B cell (primary cell): ENCODE data around the gene CALCOCO1. TPM values are rescaled to one million over a fixed set of nuclear protein-coding genes. Genes with fewer than 3 reads are reported as not detected.

Experiments used
- ATAC-seq: fragments of 200-7000 bp; cut with Tn5 transposase; one replicate; pipeline ENCODE4 v1.10.0; 2021; ENCODE audit warnings: low read depth, mild to moderate bottlenecking, moderate number of reproducible peaks, moderate library complexity
- CTCF ChIA-PET: fragments of 350-600 bp; sonication (Branson Sonifier 250); formaldehyde crosslinking; loops from one replicate; lab custom pipeline; 2021; ENCODE audit warnings: antibody characterized with exemption, inconsistent platforms; lab: Charles Lee
- POLR2A ChIA-PET: fragments of 350-600 bp; sonication (Branson Sonifier 250); formaldehyde crosslinking; loops from one replicate; lab custom pipeline; 2021; ENCODE audit warnings: antibody characterized with exemption; lab: Charles Lee
- DNase-seq: peaks from one replicate; pipeline ENCODE4 v3.0.0; 2013
- H2AFZ ChIP-seq: 2 replicates; pipeline ENCODE4 v1.6.1; 2012; ENCODE audit warnings: mild to moderate bottlenecking, low read depth, low read length; ENCODE audit not compliant: insufficient read depth, poor library complexity, severe bottlenecking
- H3K27ac ChIP-seq, 2 donors: 1 replicate in 1 of 2; 2 replicates in 1 of 2; pipeline ENCODE4 v1.5.1; 2012 to 2013; ENCODE audit warnings: low read length in 2 of 2, mild to moderate bottlenecking in 2 of 2, moderate library complexity in 1 of 2
- H3K27me3 ChIP-seq, 4 experiments: fragments of 200-600 bp in 1 of 4; sonication (generic) in 1 of 4; replicated peaks in 1 of 4; 1 replicate in 2 of 4; 2 replicates in 2 of 4; pipeline versions ENCODE4 v1.6.1 to v1.7.0; 2013 to 2016; ENCODE audit warnings: low read length in 3 of 4, mild to moderate bottlenecking in 2 of 4, mixed read lengths in 1 of 4, moderate library complexity in 1 of 4; ENCODE audit not compliant: insufficient read depth in 4 of 4, control insufficient read depth in 3 of 4; ENCODE audit errors: control extremely low read depth in 1 of 4
- H3K36me3 ChIP-seq, 2 experiments: replicated peaks in 1 of 2; 1 replicate in 1 of 2; 2 replicates in 1 of 2; pipeline versions ENCODE4 v1.6.1 to v1.7.1; 2013; ENCODE audit warnings: low read length in 1 of 2; ENCODE audit not compliant: insufficient read depth in 2 of 2, control insufficient read depth in 1 of 2; ENCODE audit errors: control extremely low read depth in 1 of 2, extremely low read depth in 1 of 2
- H3K4me1 ChIP-seq, 2 donors: fragments of 200-600 bp in 1 of 2; sonication (generic) in 1 of 2; 1 replicate in 1 of 2; 2 replicates in 1 of 2; pipeline versions ENCODE4 v1.5.1 to v1.6.1; 2013 to 2017; ENCODE audit warnings: low read length in 2 of 2; ENCODE audit not compliant: control insufficient read depth in 2 of 2, insufficient read depth in 2 of 2
- H3K4me2 ChIP-seq: replicated peaks from 2 replicates; pipeline ENCODE3; 2012; ENCODE audit warnings: mild to moderate bottlenecking, low read depth, low read length; ENCODE audit not compliant: poor library complexity, severe bottlenecking
- H3K4me3 ChIP-seq, 5 experiments: fragments of 200-600 bp in 1 of 5; sonication (generic) in 1 of 5; 1 replicate in 3 of 5; 2 replicates in 2 of 5; pipeline versions ENCODE4 v1.5.1 to v1.7.0; 2011 to 2016; ENCODE audit warnings: low read length in 4 of 5, mild to moderate bottlenecking in 4 of 5, low read depth in 2 of 5, control low read depth in 1 of 5, moderate library complexity in 1 of 5; ENCODE audit not compliant: insufficient read depth in 1 of 5; ENCODE audit errors: control extremely low read depth in 1 of 5, extremely low read depth in 1 of 5
- H3K79me2 ChIP-seq: fragments of 200-600 bp; sonication (generic); one replicate; pipeline ENCODE4 v1.6.0; 2016; ENCODE audit warnings: low read length; ENCODE audit not compliant: control insufficient read depth, insufficient read depth
- H3K9ac ChIP-seq: fragments of 200-600 bp; sonication (generic); 2 replicates; pipeline ENCODE4 v1.6.1; 2017; ENCODE audit warnings: mild to moderate bottlenecking, low read length, moderate library complexity
- H3K9me3 ChIP-seq, 3 donors: one replicate each; pipeline versions ENCODE4 v1.6.1 to v1.7.1; 2013; ENCODE audit warnings: low read length in 2 of 3; ENCODE audit not compliant: control insufficient read depth in 2 of 3, insufficient read depth in 1 of 3; ENCODE audit errors: control extremely low read depth in 1 of 3
- H4K20me1 ChIP-seq: 2 replicates; pipeline ENCODE4 v1.6.0; 2012; ENCODE audit warnings: mild to moderate bottlenecking, low read length; ENCODE audit not compliant: insufficient read depth, control insufficient read depth, poor library complexity, severe bottlenecking
- H3K27ac Mint-ChIP-seq: one replicate; pipeline ENCODE4 v1.8.0; 2021; ENCODE audit warnings: mixed read lengths
- H3K27me3 Mint-ChIP-seq: one replicate; pipeline ENCODE4 v1.8.0; 2021; ENCODE audit warnings: mixed read lengths
- H3K4me1 Mint-ChIP-seq: one replicate; pipeline ENCODE4 v1.8.0; 2021; ENCODE audit warnings: mixed read lengths
- H3K4me3 Mint-ChIP-seq: one replicate; pipeline ENCODE4 v1.8.0; 2021; ENCODE audit warnings: mixed read lengths
- H3K9me3 Mint-ChIP-seq: one replicate; pipeline ENCODE4 v1.8.0; 2022; ENCODE audit warnings: mixed read lengths; ENCODE audit not compliant: insufficient read depth
- EZH2 ChIP-seq: IDR thresholded peaks from 2 replicates; pipeline ENCODE4 v1.6.1; 2012; ENCODE audit warnings: borderline replicate concordance, low read depth, mild to moderate bottlenecking, moderate library complexity, low read length; ENCODE audit not compliant: insufficient read depth, poor library complexity, severe bottlenecking
- WGBS: methylation state at CpG from one replicate; pipeline ENCODE4 v1.1.5; 2013; ENCODE audit warnings: missing lambda C conversion rate; ENCODE audit not compliant: insufficient coverage; 5-methylcytosine and 5-hydroxymethylcytosine counted together
- intact Hi-C: fragments of 100-400 bp; cut with micrococcal nuclease; formaldehyde crosslinking; loops from one replicate; pipeline ENCODE4 v1.10.0; 2022
- polyA plus RNA-seq: library from polyadenylated mRNA; depleted of rRNA; stranded (reverse); fragments of >200 nt; gene quantifications from 2 replicates; pipeline ENCODE4 v1.2.3, GENCODE V29; 2012
- total RNA-seq, 2 donors: library from RNA; stranded (reverse); fragments of 120-200 nt in 1 of 2; gene quantifications; 1 replicate in 1 of 2; 2 replicates in 1 of 2; pipeline versions ENCODE4 v1.2.3 to v1.2.4, GENCODE V29; 2013 to 2022
- TF ChIP-seq, protein P1 (sequence below): fragments of 200-600 bp; IDR thresholded peaks from one replicate; pipeline ENCODE4 v1.8.0; 2022; ENCODE audit warnings: antibody characterized with exemption, mild to moderate bottlenecking

CALCOCO1 gene
- total and polyA plus RNA-seq, 2 donors (not counting 1 experiment from before 2014, with no cell fraction given) = 169 to 179 TPM

DNA sequence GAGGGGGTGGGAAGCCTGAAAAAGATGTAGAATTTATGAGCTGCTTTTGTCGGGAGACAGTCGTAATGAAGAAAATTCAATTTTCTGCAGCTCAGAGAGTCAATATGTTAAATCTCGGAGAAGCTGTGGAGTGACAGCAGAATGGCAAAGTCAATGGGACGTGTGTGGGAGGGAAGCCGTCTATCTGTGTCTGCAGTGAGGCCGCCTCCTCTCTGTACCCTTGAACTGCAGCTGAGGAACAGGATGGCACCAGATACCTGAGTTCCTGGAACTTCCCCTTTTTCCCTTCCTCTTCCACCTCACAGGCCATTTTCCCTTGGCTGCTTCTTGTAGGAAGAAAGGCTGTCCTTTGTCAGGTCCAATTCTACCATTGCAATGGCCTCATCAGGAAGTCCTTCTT is 9.3 kb upstream of the CALCOCO1 start:
- Histone ChIP-seq H3K27me3 (peaks cover 0 to 72% (median 49%) of the 10 kb centered on the region in 4 experiments), H3K27ac (no peak overlapping the region), H2AFZ (no peak overlapping the region), H3K4me3 (no peak overlapping the region), H4K20me1 (no peaks in the 10 kb centered on the region), H3K4me1 (peaks cover 21 to 26% of the 10 kb centered on the region in 2 donors), H3K4me2 (no peak overlapping the region), H3K9ac (no peak overlapping the region), H3K36me3 (no peaks in the 10 kb centered on the region), H3K79me2 (no peaks in the 10 kb centered on the region), H3K9me3 (peaks cover 0 to 6% (median 1%) of the 10 kb centered on the region in 3 donors)
- CTCF ChIA-PET = interaction anchor here (1.4 to 17.5 kb wide), 3 partner anchors 8 to 36 kb away, joined by 3 to 254 read pairs (median 8); partner anchors contain the start of gene CALCOCO1
- Mint-ChIP-seq H3K9me3 (no peaks in the 10 kb centered on the region), H3K4me1 (peaks cover 21% of the 10 kb centered on the region), H3K4me3 (no peak overlapping the region), H3K27me3 (peaks cover 62% of the 10 kb centered on the region), H3K27ac (no peak overlapping the region)
- WGBS = 74% methylated on average over 5 of the region's 6 CpGs
- TF ChIP-seq, protein P1, sequence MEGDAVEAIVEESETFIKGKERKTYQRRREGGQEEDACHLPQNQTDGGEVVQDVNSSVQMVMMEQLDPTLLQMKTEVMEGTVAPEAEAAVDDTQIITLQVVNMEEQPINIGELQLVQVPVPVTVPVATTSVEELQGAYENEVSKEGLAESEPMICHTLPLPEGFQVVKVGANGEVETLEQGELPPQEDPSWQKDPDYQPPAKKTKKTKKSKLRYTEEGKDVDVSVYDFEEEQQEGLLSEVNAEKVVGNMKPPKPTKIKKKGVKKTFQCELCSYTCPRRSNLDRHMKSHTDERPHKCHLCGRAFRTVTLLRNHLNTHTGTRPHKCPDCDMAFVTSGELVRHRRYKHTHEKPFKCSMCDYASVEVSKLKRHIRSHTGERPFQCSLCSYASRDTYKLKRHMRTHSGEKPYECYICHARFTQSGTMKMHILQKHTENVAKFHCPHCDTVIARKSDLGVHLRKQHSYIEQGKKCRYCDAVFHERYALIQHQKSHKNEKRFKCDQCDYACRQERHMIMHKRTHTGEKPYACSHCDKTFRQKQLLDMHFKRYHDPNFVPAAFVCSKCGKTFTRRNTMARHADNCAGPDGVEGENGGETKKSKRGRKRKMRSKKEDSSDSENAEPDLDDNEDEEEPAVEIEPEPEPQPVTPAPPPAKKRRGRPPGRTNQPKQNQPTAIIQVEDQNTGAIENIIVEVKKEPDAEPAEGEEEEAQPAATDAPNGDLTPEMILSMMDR = no peak
- TF ChIP-seq EZH2 = no peak
- intact Hi-C loops = no loop called here
- POLR2A ChIA-PET = no interaction called here
- ATAC-seq = no peak
- DNase-seq = peak; percentile 18

DNA sequence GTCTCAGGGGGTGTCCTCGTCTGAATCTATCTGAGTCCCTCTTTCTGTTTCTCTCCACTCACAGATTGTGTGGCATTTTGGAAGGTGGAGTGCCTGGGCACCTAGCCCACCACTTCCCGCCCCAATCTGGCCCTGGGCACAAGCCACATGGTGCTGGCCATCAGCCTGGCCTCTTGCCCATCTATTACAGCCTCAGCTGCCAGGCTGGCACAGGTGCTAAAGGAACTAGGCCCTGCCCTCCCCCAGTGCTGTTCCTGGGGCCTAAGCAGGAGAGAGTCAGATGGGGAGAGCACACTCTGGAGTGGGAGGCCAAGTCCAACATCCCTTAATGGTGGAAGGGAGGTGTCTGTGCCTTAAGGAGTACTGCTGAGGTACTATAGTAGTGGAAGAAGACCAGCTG is 8.3 kb upstream of the CALCOCO1 start:
- H4K20me1 ChIP-seq = no peaks in the 10 kb centered on the region
- peaks cover 0 to 6% (median 1%) of the 10 kb centered on the region in 3 donors for H3K9me3 ChIP-seq
- Mint-ChIP-seq H3K27me3 (peaks cover 69% of the 10 kb centered on the region), H3K4me3 (no peak overlapping the region), H3K4me1 (peaks cover 21% of the 10 kb centered on the region), H3K27ac (peak overlapping the region; percentile 22), H3K9me3 (no peaks in the 10 kb centered on the region)
- no peak overlapping the region for H3K4me2 ChIP-seq
- ATAC-seq (no peak), DNase-seq (no peak)
- H3K79me2 ChIP-seq = no peaks in the 10 kb centered on the region
- no peak for TF ChIP-seq EZH2
- TF ChIP-seq, protein P1 = no peak
- H3K4me1 ChIP-seq = peaks cover 21 to 26% of the 10 kb centered on the region in 2 donors
- ChIA-PET POLR2A (no interaction called here), CTCF (interaction anchor here (17.5 kb wide), 1 partner anchor 10 kb away, joined by 254 read pairs; no protein-coding TSS in a partner anchor)
- no peak overlapping the region for H3K9ac ChIP-seq
- no peak overlapping the region for H3K27ac ChIP-seq
- H2AFZ ChIP-seq = no peak overlapping the region
- WGBS = 83% methylated on average over 1 of the region's 2 CpGs
- intact Hi-C loops = no loop called here
- peaks cover 0 to 66% (median 45%) of the 10 kb centered on the region in 4 experiments for H3K27me3 ChIP-seq
- H3K36me3 ChIP-seq = no peaks in the 10 kb centered on the region
- H3K4me3 ChIP-seq = no peak overlapping the region
